ENCODE data around the gene AKIRIN1.
"Not testable (repeated sequence)": the region's sequence is repeated elsewhere in the genome, so short reads cannot be mapped to it uniquely, and the experiment has no call there.

AKIRIN1 gene, protein sequence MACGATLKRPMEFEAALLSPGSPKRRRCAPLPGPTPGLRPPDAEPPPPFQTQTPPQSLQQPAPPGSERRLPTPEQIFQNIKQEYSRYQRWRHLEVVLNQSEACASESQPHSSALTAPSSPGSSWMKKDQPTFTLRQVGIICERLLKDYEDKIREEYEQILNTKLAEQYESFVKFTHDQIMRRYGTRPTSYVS

DNA sequence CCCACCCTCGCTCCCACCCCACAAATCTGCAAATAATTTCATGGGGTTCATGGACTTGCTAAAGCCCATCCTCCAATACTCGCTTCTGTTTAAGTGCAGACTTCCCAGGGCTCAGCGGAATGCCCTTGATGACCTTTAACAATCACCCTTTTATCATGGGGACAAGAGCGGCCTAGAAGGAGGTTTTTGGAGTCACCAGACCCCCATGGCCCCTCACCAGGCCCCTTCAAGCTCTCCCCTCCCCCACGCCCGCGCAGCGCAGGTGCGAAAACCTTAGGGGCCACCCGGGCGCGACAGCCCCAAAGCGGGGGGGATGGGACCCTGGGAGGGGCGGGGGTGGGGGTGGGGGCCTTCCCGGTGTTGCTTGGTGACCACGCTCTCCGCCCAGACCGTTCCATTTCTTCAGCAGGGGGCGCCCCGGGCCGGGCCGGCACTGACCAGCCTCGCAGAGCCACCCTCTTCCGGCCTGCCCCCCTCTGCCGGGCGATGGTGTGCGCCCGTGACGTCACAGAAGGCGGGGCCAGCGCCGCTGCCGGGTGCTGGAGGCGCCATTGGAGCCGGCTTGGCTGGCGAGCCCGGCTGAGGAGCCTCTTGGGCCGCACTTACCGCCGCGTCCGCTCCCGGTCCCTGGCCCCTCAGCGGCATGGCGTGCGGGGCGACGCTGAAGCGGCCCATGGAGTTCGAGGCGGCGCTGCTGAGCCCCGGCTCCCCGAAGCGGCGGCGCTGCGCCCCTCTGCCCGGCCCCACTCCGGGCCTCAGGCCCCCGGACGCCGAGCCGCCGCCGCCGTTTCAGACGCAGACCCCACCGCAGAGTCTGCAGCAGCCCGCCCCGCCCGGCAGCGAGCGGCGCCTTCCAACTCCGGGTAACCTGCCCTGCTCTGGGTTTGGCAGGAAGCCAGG is at the start of gene AKIRIN1:
Gene AKIRIN1, plus strand, starts transcription at position 539 of the 900 bp plus-strand sequence. Its CDS starts 105 bp downstream, at position 644.
- DNase-seq: peak; percentile 97

- DNase-seq: peak; percentile 20
Observed at GRCh38 chr1:38941527-38942019, 49.5 kb upstream of the AKIRIN1 start, which contains the start of gene RHBDL2. RHBDL2 (minus strand) TSS chr1:38941830; CDS start chr1:38919212, 22,618 bp downstream.

GRCh38 chr1:38942664-38943428 is 48.2 kb upstream of the AKIRIN1 start:
- no peak for DNase-seq

DNA sequence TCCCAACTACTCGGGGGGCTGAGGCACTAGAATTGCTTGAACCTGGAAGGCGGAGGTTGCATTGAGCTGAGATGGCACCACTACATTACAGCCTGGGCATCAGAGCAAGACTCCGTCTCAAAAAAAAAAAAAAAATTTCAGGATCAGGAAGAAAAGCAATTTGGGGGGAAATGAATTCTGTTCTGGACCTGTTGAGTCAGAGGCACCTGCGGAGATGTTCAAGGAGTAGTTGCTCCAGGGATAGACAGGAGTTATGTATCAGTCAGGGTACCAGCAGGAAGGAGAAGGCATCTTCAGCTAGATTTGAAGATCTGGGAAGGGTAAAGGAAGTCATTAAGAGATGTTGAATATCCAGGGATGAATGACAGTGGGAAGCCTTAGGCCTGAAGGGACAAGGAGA is 46.5 kb upstream of the AKIRIN1 start:
- no peak for DNase-seq

GRCh38 chr1:38950553-38950952 is 40.5 kb upstream of the AKIRIN1 start:
- DNase-seq: no peak

GRCh38 chr1:38953433-38953860 is 37.6 kb upstream of the AKIRIN1 start:
- DNase-seq: no peak

GRCh38 chr1:38958967-38959366 is 32.1 kb upstream of the AKIRIN1 start:
- no peak for DNase-seq

DNA sequence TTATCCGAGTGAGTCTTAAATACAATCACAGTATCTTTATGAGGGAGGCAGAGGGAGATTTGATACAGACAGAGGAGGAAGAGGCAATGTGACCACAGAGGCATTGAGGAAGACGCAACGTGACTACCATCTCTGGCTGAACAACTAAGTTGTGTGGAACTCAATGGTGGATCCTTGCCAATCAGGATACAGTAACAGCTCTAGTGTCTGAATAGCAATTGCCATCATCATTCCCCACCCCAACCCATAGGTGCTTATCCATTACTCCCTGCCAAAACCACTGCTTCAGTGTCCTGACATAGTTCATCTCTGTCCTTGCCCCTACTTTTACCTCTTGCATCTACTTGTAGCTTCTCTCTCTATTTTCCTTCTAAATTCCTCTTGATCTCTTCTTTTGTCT is 29.0 kb upstream of the AKIRIN1 start:
- no peak for DNase-seq

DNA sequence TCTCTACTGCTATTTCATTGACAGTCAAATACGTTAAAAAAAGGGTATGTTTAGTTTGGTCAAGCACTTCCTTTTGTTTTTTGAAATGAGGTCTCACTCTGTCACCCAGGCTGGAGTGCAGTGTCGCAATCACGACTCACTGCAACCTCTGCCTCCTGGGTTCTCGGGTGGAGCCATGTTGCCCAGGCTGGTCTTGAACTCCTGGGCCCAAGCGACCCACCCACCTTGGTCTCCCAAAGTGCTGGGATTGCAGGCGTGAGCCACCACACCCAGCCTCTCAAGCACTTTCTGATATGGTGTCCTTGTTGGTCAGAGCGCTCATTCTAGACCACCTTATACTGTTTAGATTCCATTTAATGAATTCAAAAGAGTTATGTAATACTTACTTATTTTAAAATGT is 28.5 kb upstream of the AKIRIN1 start:
- no peak for DNase-seq

DNA sequence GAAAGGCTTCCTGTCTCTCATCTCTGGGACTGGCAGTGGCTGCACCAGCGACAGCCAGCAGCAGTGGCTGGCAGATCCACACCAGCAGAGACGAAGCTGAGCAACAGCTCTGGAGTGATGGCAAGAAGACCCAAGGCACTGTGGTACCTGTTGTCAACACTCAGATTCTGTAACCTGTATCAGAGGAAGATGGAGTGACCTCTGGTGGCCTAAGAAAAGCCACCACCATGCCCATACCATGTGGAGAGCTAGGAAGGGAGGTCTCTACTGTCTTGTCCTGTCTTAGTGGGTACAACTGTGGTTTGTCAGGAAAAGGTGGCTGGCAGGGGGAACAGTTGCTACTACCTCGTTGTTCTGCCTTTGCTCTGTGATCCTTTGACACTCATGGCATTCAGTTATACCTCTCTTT is 26.9 kb upstream of the AKIRIN1 start:
- no peak for DNase-seq

DNA sequence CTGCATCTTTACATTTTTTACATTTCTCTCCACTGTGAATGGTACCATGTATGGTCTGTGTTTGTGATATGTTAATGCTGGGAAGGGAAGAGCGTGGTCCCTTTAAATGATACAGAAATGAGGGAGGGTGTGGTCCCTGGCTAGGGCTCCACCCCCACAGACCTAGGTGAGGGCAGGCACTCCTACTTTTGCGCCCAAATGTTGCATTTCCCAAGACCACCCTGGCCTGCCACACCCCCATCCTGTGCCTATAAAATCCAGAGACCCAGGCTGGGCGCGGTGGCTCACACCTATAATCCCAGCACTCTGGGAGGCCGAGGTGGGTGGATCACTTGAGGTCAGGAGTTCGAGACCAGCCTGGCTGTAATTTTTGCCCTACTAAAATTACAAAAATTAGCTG is 17.9 kb upstream of the AKIRIN1 start:
- not testable (repeated sequence) for DNase-seq

DNA sequence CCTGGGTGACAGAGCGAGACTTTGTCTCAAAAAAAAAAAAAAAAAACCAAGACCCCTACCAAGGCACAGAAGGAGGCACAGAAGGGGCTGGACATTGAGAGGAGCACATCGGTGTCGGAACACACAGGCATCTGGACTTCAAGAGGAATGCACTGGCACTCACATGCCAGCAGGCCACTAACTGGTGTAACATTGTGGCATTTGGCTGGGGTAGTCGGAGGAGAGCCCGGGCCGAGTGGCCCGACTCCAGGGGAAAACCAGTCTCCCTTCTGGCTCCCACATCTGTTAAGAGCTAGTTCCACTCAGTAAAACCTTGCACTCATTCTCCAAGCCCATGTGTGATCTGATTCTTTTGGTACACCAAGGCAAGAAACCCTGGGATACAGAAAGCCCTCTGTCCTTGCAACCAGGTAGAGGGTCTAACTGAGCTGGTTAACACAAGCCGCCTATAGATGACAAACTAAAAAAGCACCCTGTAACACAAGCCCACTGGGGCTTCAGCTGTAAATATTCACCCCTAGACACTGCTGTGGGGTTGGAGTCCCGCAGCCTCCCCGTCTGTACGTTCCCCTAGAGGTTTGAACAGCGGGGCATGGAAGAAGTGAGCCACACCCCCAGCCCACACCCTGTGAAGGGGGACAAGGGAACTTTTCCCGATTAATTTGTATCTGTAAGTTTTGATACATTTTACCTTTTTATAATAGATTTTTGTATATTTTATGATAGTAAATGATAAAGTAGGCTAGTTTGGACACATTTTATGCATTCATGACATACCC is 17.2 kb upstream of the AKIRIN1 start:
- DNase-seq: no peak

GRCh38 chr1:38977399-38978244 is 13.5 kb upstream of the AKIRIN1 start:
- not testable (repeated sequence) for DNase-seq

- not testable (repeated sequence) for DNase-seq
Observed at GRCh38 chr1:38978245-38978542, 12.9 kb upstream of the AKIRIN1 start.

DNA sequence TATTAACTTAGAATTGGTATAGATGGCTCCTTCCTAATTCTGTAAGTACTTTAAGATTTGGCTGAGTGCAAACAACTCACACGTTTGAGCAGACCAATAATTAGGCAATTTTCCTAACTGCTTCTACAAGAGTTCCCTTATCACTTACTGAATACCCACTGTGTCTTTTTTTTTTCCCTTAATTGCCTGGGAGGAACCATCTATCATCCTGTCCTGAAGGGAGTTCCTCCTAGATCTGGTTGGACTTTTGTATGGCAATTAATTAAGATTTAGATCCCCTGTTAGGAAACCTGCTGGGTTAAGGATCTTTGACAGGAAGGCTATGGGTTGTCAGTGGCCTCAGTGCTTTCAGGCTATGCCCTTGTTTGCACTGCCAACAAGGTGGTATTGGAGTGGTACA is 11.7 kb upstream of the AKIRIN1 start:
- not testable (repeated sequence) for DNase-seq

GRCh38 chr1:38989979-38990378 is 1.1 kb upstream of the AKIRIN1 start:
- no peak for DNase-seq

DNA sequence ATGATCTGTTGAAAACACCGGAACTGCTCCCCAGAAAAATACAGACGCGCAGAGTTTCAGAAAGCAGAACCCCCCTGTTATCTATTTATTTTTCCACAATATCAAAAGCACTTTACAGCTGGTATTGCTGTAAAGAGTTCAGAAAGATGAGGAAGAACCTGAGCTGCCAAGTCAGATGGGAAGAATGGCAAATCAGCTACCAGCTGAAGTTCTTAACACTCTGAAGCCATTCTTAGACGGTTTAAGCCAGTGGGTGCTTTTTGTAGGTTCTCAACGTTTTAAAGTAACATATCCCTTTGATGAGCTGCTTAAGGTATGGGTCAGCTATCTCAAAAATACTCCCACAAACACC is 714 bp upstream of the AKIRIN1 start:
- DNase-seq: peak; percentile 59

DNA sequence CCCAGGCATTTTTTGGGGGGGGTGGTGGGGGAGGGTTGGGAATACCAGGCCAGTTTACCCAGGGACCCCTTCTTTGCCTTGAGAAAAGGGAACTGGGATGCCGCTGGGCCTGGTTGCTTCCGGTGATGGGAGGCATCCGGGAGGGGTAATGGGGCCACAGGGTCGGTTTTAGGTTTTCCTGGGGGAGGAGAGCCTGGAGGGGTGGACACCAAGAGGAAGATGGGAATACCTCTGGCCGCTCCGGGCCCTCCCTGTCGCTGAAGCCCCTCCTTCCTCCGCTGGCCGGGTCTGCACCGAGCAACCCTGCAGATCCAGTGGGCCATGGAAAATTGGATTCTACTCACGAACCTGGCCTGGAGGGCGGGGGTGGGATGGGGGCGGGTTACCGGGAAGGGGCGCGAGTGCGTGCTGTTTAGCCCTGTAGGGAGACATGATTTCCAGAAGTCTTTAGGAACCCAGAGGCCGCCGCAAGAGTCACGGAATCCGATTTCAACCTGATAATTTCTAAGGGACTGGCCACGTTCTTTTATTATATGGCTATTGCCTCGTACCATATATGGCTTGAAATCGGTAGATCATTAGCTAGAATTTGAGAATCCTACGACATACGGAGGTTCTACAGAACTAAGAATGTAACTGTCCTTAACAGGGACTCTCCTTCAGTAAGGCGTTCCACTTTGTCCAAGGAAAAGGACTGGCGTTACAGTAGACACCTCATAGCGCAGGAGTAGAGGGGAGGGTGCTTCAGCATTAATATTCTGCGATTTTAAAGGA is 749 bp downstream of the AKIRIN1 start:
- peak; percentile 21 for DNase-seq

DNA sequence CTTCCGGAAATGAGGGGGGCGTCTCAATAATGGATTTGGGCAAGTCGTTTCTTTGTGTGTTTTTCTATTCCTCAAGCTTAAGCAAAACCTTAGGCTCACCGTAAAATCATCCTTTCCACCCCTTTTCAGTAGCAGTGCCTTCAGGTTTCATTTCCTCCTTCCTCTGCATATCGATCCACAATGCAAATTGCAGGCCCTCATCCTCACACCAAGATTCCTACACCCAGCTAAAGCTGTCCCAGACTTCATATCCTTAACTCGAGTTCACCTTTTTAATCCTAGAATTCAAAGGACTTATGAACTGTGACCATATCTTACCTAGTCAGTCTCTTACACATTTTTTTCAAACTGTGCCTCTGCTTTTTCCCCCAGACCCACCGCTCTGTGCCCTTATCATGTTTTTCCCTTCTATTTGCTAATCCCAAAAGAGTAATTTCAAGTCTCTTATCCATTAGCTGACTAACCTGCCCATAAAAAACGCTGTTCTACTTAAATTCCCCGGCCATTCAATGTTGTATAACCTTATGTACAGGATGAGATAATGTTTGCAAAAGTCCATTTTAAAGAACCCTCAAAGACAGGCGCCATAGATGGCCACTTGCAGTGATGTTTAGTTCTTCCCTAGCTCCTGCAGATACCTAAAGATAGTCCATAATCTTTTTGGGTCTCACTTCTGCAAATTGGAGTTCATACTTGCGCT is 1.5 kb downstream of the AKIRIN1 start:
- no peak for DNase-seq

DNA sequence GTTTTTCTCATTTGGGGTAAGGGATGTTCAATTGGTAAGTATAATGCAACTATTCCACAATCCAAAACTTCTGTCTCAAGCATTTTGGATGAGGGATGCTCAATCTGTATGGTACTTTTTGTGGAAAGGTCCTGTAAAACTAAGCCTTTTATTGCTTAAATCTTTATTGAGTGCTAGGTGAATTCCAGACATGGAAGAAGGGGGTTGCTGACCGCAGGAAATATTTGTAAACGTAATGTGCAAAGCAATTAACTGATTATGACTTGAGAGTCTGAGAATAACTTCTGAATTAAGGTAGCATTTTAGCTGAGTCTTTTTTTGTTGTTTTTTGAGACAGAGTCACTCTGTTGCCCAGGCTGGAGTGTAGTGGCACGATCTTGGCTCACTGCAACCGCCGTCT is 3.1 kb downstream of the AKIRIN1 start:
- DNase-seq: no peak
